Medulla oblongata (tissue), 1 donor: Measurements from ENCODE around the gene DOCK1.

Experiments used
- DNase-seq: peaks from one replicate; pipeline ENCODE4 v3.0.0-alpha.2; 2015; ENCODE audit errors: extremely low spot score

The DOCK1 gene

DNA sequence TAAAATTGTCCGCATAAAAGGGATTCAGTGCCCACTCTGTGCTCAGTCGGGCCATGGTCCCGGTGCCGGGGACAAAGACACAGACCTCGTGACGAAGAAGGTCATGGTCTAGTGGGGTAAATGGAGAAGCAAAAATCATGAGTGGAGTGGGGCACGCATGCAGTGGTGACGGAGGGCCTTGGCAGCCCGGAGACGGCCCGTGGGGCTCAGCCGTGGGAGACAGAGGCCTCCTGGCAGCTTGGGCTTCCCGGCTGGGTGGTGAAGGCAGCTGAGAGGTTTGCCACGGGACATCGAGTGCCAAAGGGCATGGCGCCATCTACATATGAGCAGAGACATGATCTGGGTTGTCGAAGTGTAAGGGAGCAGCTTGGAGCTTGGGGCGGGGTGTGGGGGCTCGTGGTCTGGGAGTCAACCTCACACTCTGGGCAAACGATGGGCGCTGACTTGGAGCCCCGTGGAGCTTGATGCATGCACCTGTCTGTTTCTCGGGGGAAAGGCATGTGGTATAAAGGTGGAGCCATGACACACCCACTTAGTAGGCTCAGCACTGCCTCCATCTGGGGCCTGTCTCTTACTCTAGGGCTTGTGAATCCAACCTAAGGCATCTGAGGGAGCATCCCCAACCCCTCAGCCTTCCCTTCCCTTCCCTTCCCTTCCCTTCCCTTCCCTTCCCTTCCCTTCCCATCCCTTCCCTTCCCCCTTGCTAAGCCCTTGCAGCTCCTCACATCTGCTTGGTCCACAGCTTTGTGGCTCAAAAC, 442.2 kb downstream of the DOCK1 start:
- DNase-seq: no peak

GRCh38 chr10:127349737-127350136, 444.5 kb downstream of the DOCK1 start:
- DNase-seq: no peak

- DNase-seq: no peak
Measured at GRCh38 chr10:127351542-127351941, 446.3 kb downstream of the DOCK1 start.

DNA sequence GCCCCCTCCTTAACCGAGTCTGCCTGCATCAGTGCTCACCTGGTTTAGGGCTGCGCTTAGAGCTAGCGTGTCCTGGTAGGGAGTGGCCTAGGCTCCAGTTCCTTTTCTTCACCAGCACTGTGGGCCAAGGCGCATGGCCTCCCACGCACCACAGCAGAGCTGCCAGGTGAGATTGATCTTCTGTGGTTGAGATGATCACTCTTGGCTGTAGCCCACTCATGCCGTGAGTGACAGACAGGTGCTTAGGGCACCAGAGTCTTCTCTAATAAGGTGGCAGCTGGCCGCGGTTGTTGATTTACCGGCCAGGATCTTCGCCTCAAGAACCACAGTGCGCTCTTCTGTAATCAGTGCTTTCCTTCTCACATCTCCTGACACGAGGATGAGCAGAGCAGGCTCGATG, 448.3 kb downstream of the DOCK1 start:
- no peak for DNase-seq

- no peak for DNase-seq
Measured at GRCh38 chr10:127354255-127354654, 449.0 kb downstream of the DOCK1 start.

- no peak for DNase-seq
Measured at GRCh38 chr10:127354992-127355391, 449.8 kb downstream of the DOCK1 start.

DNA sequence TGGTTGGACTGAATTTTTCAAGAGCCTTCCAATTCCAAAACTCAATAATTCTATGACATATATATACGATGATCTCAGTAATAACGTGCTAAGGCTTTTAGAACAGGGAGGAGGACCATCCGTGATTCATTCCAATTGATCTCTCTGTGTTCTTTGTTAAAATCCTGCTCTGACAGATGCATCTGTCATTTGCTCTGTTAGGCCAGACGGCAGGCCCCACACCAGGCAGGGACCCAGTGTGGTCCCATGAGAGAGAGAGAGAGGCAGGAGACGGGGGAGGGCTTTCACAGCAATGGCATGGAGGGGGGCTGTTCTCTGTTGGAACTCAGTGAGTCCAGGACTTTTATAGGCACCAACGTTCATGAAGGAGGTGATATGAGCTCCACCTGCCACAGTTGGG, 451.1 kb downstream of the DOCK1 start:
- no peak for DNase-seq

GRCh38 chr10:127357265-127357664, 452.0 kb downstream of the DOCK1 start:
- DNase-seq: no peak

GRCh38 chr10:127358337-127358736, 453.1 kb downstream of the DOCK1 start:
- DNase-seq: no peak

DNA sequence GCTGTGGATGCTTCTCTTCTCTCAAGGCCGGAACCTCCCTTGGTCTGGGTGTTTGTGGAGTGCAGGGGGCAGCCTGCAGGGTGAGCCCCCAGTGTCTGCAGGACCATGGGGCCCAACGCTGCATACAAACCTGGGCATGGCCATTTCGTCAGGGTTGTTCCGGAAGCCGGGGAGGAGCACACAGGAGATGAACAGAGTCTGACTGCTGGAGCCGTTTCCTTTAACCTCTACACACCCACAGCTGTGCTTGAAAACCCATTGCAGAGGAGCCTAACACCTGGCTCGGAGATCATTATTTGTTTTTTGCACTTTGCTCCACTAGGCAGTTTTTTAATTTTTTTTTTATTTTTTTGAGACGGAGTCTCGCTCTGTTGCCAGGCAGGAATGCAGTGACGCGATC, 458.8 kb downstream of the DOCK1 start:
- no peak for DNase-seq

DNA sequence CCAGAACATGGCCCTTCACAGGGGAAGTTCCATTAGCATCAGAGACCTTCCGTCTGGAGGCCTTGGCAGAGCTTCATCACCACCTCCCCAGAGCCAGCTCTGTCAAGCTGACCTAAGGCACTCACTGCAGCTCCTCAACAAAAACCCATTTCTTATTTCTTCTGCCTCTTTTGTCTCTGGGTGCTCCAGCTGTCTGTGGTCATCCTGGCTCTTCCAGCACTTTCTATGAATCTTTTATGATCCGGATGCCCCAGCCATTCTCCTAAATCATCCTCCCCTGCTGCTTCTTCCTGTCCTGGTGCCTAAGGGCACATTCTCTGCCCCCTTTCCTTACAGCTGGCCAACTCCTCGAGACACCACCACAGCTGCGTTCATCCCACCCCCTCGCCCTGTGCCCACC, 462.9 kb downstream of the DOCK1 start:
- no peak for DNase-seq

GRCh38 chr10:127368929-127369328, 463.7 kb downstream of the DOCK1 start:
- DNase-seq: peak; percentile 35

- peak; percentile 19 for DNase-seq
Measured at GRCh38 chr10:127370601-127371000, 465.4 kb downstream of the DOCK1 start.

- no peak for DNase-seq
Measured at GRCh38 chr10:127372361-127372760, 467.1 kb downstream of the DOCK1 start.

DNA sequence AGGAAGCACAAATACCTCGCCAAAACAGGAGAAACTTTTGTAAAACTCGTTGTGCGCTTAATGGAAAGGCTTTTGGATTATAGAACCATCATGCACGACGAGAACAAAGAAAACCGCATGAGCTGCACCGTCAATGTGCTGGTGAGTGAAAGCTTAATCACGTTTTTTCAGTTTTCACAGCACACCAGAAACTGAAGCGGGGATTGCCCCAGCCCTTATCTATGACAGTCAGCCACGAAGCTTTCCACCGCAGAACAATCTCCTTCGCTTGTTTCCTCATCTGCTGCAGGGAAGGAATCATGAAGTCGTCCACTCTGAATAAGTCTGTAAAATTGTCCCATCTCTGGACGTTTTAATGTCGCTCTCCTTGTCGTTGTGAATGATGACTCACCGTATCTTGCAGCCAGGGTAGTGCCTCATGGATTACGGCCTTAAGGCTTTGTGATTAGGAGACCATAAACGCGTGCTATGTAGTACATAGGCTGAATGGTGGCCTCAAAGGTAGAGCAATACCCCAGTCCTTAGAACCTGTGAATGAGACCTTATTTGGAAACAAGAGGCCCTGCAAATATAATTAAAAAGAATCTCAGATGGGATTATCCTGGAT, 468.9 kb downstream of the DOCK1 start:
- DNase-seq: no peak

DNA sequence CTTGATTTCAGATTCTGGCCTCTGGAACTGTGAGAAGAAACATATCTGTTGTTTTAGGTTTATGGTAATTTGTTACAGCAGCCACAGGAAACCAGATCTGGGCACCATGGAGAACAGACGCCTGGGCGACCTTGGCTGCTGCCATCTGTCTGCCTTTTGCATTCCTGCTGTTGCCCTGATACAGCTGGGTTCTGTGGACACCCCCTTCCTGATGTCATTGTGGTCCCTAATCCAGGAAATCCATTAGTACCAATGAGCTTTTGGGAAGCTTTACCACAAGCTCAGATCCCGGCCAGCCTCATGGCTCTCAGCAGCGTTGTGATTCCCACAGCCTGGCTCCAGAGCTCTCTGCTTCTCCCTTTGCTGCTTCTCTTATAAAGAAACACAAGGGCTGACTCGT, 469.7 kb downstream of the DOCK1 start:
- no peak for DNase-seq

GRCh38 chr10:127375461-127375860, 470.2 kb downstream of the DOCK1 start:
- DNase-seq: no peak

DNA sequence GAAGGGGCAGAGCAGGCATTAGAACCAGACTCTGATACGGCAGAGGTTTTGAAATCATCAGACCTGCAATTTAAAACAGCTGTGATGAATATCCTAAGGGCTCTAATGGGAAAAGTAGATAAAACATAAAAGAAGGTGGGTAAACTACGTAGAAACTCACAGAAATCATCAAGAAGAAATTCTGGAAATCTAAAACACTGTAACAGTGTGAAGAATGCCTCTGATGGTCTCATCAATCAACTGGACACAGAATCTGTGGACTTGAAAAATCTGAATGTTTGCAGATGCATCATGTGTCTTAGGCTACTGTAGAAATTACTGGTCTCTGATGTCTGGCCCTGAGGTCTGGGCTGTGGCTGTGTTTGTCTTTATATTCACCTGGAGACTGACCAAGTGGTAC, 470.8 kb downstream of the DOCK1 start:
- no peak for DNase-seq

- DNase-seq: no peak
Measured at GRCh38 chr10:127378628-127379027, 473.4 kb downstream of the DOCK1 start.

DNA sequence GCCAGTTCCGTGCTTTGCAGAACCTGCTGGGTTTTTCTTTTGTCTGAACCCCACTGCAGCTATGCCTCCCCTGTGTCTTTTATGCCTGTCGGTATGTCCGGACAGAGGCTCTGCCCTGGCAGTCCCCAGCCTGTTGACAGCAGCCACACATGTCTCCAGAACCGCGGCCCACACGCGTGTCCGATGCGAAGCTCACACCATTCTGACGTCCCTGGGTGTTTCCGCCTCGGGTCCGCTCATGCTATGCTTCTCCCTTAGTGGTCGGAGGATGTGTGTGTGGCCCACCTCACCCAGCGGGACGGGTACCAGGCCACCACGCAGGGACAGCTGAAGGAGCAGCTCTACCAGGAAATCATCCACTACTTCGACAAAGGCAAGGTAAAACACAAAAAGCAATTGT, 479.3 kb downstream of the DOCK1 start:
- no peak for DNase-seq

DNA sequence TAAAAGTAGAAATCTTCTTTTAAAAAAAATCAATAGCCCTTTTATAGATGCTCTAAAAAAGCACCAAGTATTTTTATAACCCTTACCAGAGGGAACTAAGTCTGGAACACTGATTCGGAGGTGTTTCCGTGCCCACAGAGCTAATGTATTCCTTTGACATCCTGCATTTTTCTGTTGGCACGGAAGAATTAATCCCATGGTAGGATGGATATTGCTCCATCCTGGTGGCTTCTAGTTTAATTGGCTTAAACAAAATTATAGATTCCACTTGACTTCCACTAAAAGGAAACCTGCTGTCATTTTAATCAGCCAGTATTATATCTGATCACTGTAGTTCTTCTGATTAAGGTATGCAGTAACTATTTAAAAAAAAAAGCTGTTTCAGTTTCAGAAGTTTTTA, 479.8 kb downstream of the DOCK1 start:
- no peak for DNase-seq

DNA sequence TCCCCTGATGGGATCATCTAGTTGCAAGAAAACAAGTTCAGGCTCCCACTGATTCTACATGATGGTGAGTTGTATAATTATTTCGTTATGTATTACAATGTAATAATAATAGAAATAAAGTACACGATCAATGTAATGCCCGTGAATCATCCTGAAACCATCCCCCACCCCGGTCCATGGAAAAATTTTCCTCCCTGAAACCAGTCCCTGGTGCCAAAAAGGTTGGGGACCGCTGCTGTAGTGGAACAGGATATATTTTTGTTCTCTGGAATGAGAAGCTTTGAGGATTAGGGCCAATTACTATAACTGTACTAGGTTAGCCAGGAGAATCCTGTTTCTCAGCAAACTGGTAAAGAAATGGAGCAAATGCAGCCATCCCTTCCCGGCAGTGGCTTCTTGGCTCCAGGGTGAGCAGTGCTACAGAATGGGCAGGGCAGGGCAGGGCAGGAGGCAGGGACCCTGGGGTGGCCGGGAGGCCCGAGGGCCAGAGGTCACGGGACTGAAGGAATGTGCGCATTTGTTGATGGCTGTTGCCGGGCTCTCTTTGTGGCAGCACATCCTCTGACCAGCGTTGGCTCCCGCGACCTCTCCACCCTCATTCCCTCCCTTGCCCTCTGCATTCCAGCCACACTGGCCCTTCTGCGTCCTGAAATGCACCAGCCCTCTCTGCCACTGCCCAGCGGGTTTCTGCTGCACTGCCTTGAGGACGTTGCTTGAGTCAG, 481.5 kb downstream of the DOCK1 start:
- DNase-seq: no peak

DNA sequence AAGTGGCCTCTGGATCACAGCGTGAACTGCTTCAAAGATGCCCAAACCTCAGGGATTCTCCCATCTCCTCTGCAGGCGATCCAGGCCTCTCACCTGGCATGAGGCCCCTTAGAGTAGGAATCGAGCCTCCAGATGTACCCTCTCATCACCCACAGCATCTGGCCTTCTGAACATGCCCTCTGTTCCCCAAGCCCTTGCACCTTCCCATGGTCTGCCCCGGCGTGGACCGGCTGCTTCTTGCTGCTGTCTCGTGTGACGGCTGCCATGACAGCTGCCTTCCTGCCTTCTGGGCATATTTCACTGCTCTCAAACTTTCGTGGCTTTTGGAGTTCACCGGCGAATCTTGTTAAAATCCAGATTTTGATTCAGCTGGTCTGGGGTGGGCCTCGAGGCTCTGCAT, 486.6 kb downstream of the DOCK1 start:
- no peak for DNase-seq
